AG09319 (cell line): Measurements from ENCODE around the gene GAK.

Experiments used
- DNase-seq: peaks from one replicate; pipeline ENCODE4 v3.0.0-alpha.2; 2010; ENCODE audit warnings: low read depth; ENCODE audit errors: extremely low read depth
- TF ChIP-seq, protein P1 (sequence below): IDR thresholded peaks from 2 replicates; pipeline ENCODE4 v1.5.1; 2011; ENCODE audit warnings: low read depth, mild to moderate bottlenecking, inconsistent platforms, low read length, moderate library complexity

The GAK gene

DNA sequence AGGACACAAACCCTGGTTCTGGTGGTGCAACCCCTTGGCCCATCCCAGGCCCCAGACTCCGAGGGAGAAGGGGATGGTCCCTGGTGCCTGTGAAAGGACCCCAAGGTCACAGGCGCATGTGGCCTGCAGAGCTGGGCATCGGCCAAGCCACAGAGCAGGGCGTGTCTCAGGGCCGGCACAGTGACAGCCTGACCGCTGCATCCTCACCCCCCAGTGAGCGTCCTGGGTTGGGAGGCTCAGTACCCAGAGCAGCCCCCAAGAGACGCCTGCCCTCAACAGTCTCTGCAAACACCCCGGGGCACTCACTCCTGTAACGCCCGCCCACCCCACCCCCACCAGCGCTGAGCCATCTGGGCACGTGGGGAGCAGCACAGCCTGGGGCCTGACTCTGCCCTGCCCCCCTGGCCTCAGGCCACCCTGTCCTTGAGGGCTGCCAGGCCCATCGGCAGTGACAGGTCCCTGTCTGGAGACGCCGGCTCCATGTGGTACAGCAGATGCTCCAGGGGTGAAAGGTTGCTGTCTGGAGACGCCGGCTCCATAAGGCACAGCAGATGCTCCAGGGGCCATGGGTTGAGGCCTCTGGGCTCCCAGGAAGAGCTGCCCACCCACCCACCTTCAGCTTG, 81.7 kb downstream of the GAK start:
- TF ChIP-seq, protein P1, sequence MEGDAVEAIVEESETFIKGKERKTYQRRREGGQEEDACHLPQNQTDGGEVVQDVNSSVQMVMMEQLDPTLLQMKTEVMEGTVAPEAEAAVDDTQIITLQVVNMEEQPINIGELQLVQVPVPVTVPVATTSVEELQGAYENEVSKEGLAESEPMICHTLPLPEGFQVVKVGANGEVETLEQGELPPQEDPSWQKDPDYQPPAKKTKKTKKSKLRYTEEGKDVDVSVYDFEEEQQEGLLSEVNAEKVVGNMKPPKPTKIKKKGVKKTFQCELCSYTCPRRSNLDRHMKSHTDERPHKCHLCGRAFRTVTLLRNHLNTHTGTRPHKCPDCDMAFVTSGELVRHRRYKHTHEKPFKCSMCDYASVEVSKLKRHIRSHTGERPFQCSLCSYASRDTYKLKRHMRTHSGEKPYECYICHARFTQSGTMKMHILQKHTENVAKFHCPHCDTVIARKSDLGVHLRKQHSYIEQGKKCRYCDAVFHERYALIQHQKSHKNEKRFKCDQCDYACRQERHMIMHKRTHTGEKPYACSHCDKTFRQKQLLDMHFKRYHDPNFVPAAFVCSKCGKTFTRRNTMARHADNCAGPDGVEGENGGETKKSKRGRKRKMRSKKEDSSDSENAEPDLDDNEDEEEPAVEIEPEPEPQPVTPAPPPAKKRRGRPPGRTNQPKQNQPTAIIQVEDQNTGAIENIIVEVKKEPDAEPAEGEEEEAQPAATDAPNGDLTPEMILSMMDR = no peak
- DNase-seq = no peak

DNA sequence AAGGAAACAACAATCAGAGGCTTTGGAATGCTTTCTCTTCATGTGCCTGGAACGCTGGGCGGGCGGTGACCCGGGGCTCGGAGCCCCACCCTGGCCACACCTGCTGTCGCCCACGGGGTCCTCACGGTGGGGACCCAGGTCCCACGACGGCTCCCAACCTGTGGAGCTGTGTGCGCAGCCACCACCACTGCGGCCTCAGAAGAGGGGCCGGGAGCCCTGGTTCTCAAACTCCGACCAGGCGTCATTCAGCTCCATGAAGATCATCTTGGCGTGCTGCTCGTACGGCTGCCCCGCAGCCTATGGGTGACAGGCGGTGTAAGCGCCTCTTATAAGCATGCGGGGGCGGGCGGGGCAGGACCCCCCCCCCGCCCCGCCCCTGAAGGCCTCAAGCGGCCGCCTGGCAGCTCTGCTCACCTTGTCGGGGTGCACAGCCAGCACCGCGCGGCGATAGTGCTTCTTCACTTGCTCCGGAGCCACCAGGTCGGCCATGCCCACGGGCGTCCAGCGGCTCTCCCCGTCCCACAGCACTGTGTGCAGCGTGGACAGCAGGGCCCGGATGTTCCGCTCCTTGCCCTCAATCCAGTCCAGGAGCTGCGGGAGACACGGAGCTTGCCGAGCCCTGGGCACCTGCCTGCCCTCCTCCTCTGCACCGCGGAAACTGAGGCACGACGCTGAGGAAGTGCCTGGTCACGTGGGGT, 82.5 kb downstream of the GAK start:
- TF ChIP-seq, protein P1 = no peak
- no peak for DNase-seq

DNA sequence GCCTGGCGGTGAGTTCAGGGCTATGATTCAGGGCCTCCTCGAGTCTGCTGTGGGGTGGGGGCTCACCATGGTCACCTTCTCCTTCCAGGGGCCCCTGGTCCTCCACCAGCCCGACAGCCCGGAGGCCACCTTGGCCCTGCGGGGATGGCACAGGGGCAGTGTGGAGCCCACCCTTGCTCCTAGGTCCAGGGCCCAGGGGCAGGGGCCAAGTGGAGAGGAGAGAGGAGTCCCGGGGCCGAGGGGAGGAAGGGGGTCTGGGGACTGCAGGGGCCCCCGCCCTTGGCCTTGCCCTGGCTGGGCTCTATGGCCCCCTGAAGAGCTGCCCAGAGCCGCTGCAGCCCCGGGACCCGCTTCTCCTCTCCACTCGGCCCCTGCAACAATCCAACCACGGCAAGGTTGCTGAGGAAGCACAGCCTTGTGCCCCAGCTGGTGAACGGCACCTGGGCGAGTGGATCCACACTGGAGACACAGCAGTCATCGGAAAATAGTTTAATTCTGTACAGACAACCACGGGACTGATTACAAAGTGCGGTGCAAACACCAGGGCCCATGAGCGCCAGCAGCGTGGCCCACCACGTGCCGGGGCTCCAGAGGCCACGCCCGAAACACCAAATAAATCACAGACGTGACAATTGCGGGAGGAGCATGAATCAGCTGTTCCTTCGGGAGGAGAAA, 83.2 kb downstream of the GAK start:
- DNase-seq = no peak

GRCh38 chr4:848307-848691, 83.8 kb downstream of the GAK start:
- TF ChIP-seq, protein P1 = no peak
- no peak for DNase-seq

More for the DNA sequence above, 83.2 kb downstream of the GAK start:
- TF ChIP-seq, protein P1 = no peak

GRCh38 chr4:845836-846251, 86.3 kb downstream of the GAK start:
- TF ChIP-seq, protein P1 = no peak
- no peak for DNase-seq

DNA sequence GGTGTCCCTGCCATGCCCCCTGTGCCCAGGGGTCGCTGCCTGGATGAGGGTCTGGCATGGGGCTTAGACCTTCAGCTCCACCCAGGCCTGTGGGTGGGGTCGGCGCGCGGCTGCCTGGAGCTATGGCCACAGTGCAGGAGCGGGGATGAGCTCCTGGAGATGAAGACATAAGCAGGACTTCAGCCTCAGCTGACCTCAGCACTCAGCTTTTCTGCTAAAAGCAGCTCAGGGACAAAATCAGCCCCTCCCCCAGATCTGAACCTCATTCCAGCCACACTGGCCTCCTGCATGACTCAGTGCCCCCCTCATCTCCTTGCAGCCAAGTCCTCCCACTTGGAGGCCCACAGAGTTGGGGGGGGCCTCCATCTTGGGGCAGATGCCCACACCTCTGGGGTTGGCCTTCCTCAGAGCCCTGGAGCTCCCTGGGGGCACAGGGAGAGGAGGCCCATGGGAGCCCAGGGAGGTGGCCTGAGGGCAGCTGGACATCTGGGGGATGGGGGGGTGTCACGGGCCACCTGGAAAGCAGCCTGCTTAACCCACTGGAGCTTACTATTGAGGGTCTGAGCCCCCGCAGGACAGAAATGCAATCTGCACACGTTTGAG, 86.8 kb downstream of the GAK start:
- TF ChIP-seq, protein P1 = no peak

More for the DNA sequence above, 86.8 kb downstream of the GAK start:
- DNase-seq = peak; percentile 3
